ENCODE measurements around the gene CFAP141. TPM values are rescaled to one million over a fixed set of nuclear protein-coding genes. Genes with fewer than 3 reads are reported as not detected.

CFAP141 gene
- total RNA-seq, 1 donor from 2014 or later = not detected

GRCh38 chr1:154166207-154166606 is 39.9 kb downstream of the CFAP141 start:
- H3K27ac ChIP-seq = no peak overlapping the region
- no peak overlapping the region for H2AFZ ChIP-seq (replicated peaks)
- H3K36me3 ChIP-seq = peaks cover 12% of the 10 kb centered on the region
- H3K36me3 Mint-ChIP-seq = peaks cover 56% of the 10 kb centered on the region
- no peaks in the 10 kb centered on the region for H3K4me1 ChIP-seq
- TF ChIP-seq EZH2 (IDR thresholded peaks at IDR 0.05) (no peak), EZH2phosphoT487 (IDR thresholded peaks at IDR 0.05) (no peak), CTCF (IDR thresholded peaks at IDR 0.05) (no peak)
- H3K4me3 ChIP-seq = no peak overlapping the region
- H3K9me3 Mint-ChIP-seq = no peaks in the 10 kb centered on the region
- no peak overlapping the region for H3K27ac Mint-ChIP-seq
- H3K27me3 ChIP-seq = no peaks in the 10 kb centered on the region
- DNase-seq (ENCODE audit: low spot score) = no peak
- H3K9ac ChIP-seq = no peak overlapping the region
- no peaks in the 10 kb centered on the region for H3K9me3 ChIP-seq (ENCODE audit: low read depth)
- H3K4me1 Mint-ChIP-seq = no peaks in the 10 kb centered on the region
- H3K4me3 Mint-ChIP-seq = no peak overlapping the region
- peaks cover 3% of the 10 kb centered on the region for H3F3A ChIP-seq (ENCODE audit: low read depth)
- no peaks in the 10 kb centered on the region for H3K27me3 Mint-ChIP-seq (ENCODE audit: insufficient read depth, low read depth)
- H3K4me2 ChIP-seq = no peak overlapping the region
- H3K79me2 ChIP-seq (ENCODE audit: low read depth) = no peaks in the 10 kb centered on the region
- H4K20me1 ChIP-seq (ENCODE audit: low read depth) = no peaks in the 10 kb centered on the region

DNA sequence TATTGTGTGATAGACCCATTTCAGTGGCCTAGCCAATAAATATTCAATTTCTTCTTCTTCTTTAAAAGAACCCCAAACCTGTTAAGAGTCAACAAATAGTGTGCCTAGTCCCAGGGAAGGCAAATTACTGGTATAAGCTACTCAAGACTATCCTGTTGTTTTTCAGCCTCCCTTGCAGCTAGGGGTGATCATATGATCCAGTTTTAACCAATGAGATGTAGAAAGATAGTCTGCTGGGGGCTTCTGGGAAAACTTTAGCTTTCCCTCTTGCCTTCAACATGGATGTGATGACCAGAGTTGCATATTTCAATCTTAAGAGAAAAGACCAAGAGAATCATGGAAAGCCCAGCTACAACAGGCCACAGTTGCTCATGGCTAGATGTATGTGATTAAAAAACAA is 46.6 kb downstream of the CFAP141 start:
- Histone ChIP-seq H3K4me2 (no peak overlapping the region), H3K4me1 (peaks cover 11% of the 10 kb centered on the region), H3K79me2 (ENCODE audit: low read depth) (peaks cover 11% of the 10 kb centered on the region), H3F3A (ENCODE audit: low read depth) (peaks cover 24% of the 10 kb centered on the region), H3K27ac (no peak overlapping the region), H3K36me3 (peaks cover 23% of the 10 kb centered on the region), H3K9me3 (ENCODE audit: low read depth) (no peaks in the 10 kb centered on the region), H3K9ac (no peak overlapping the region), H4K20me1 (ENCODE audit: low read depth) (no peaks in the 10 kb centered on the region), H3K4me3 (no peak overlapping the region), H2AFZ (replicated peaks) (no peak overlapping the region), H3K27me3 (no peaks in the 10 kb centered on the region)
- H3K4me3 Mint-ChIP-seq = no peak overlapping the region
- DNase-seq (ENCODE audit: low spot score) = no peak
- H3K36me3 Mint-ChIP-seq = peaks cover 38% of the 10 kb centered on the region
- H3K27ac Mint-ChIP-seq = no peak overlapping the region
- H3K4me1 Mint-ChIP-seq = peaks cover 15% of the 10 kb centered on the region
- TF ChIP-seq EZH2 (IDR thresholded peaks at IDR 0.05) = no peak
- H3K9me3 Mint-ChIP-seq = no peaks in the 10 kb centered on the region
- peaks cover under 1% of the 10 kb centered on the region for H3K27me3 Mint-ChIP-seq (ENCODE audit: insufficient read depth, low read depth)

- Mint-ChIP-seq H3K4me3 (no peak overlapping the region), H3K27ac (no peak overlapping the region), H3K4me1 (peaks cover 15% of the 10 kb centered on the region), H3K27me3 (ENCODE audit: insufficient read depth, low read depth) (peaks cover 4% of the 10 kb centered on the region), H3K36me3 (peaks cover 32% of the 10 kb centered on the region), H3K9me3 (no peaks in the 10 kb centered on the region)
- Histone ChIP-seq H4K20me1 (ENCODE audit: low read depth) (no peaks in the 10 kb centered on the region), H3K27ac (peak overlapping the region; percentile 61), H3F3A (ENCODE audit: low read depth) (peaks cover 24% of the 10 kb centered on the region), H3K4me1 (peaks cover 11% of the 10 kb centered on the region), H2AFZ (replicated peaks) (no peak overlapping the region), H3K27me3 (no peaks in the 10 kb centered on the region), H3K4me3 (no peak overlapping the region), H3K9me3 (ENCODE audit: low read depth) (no peaks in the 10 kb centered on the region), H3K36me3 (peaks cover 21% of the 10 kb centered on the region), H3K79me2 (ENCODE audit: low read depth) (peaks cover 11% of the 10 kb centered on the region), H3K9ac (no peak overlapping the region), H3K4me2 (no peak overlapping the region)
- TF ChIP-seq EZH2phosphoT487 (IDR thresholded peaks at IDR 0.05) = no peak
- TF ChIP-seq CTCF (IDR thresholded peaks at IDR 0.05) = no peak
- no peak for TF ChIP-seq EZH2 (IDR thresholded peaks at IDR 0.05)
- DNase-seq (ENCODE audit: low spot score) = no peak
Measured at GRCh38 chr1:154158307-154159125, 47.6 kb downstream of the CFAP141 start.
